Duodenal mucosa (tissue), 2 donors: ENCODE measurements around the gene APPBP2.

Experiments used
- H3K27ac ChIP-seq: one replicate; pipeline ENCODE4 v1.7.0; 2013; ENCODE audit warnings: low read depth, low read length
- H3K27me3 ChIP-seq, 2 donors: one replicate each; pipeline ENCODE4 v1.7.0; 2013; ENCODE audit warnings: low read length in 2 of 2, control low read depth in 1 of 2; ENCODE audit not compliant: insufficient read depth in 2 of 2, control insufficient read depth in 1 of 2
- H3K36me3 ChIP-seq, 2 donors: one replicate each; pipeline ENCODE4 v1.7.0; 2013; ENCODE audit warnings: low read length in 2 of 2, control low read depth in 1 of 2; ENCODE audit not compliant: insufficient read depth in 2 of 2, control insufficient read depth in 1 of 2
- H3K4me1 ChIP-seq, 2 donors: one replicate each; pipeline ENCODE4 v1.7.0; 2013; ENCODE audit warnings: low read length in 2 of 2, control low read depth in 1 of 2; ENCODE audit not compliant: insufficient read depth in 2 of 2, control insufficient read depth in 1 of 2
- H3K4me3 ChIP-seq, 2 donors: one replicate each; pipeline ENCODE4 v1.7.0; 2013; ENCODE audit warnings: low read length in 2 of 2, low read depth in 1 of 2
- H3K9ac ChIP-seq, 2 donors: one replicate each; pipeline ENCODE4 v1.7.0; 2013; ENCODE audit warnings: low read length in 2 of 2, low read depth in 1 of 2
- H3K9me3 ChIP-seq, 2 donors: one replicate each; pipeline ENCODE4 v1.7.0; 2013; ENCODE audit warnings: low read length in 2 of 2, control low read depth in 1 of 2; ENCODE audit not compliant: control insufficient read depth in 1 of 2

APPBP2 gene

GRCh38 chr17:60406887-60407286 lies 119.2 kb downstream of the APPBP2 start:
- Histone ChIP-seq H3K4me3 (no peak overlapping the region), H3K9ac (no peak overlapping the region), H3K9me3 (no peaks in the 10 kb centered on the region), H3K36me3 (no peaks in the 10 kb centered on the region), H3K27me3 (no peaks in the 10 kb centered on the region), H3K27ac (no peak overlapping the region), H3K4me1 (no peaks in the 10 kb centered on the region)

- H3K4me3 ChIP-seq = no peak overlapping the region
- H3K27ac ChIP-seq = no peak overlapping the region
- H3K9me3 ChIP-seq = no peaks in the 10 kb centered on the region
- no peaks in the 10 kb centered on the region for H3K4me1 ChIP-seq
- no peak overlapping the region for H3K9ac ChIP-seq
- H3K27me3 ChIP-seq = no peaks in the 10 kb centered on the region
- no peaks in the 10 kb centered on the region for H3K36me3 ChIP-seq
Observed at GRCh38 chr17:60403962-60404361, 122.1 kb downstream of the APPBP2 start.

- H3K27ac ChIP-seq = no peak overlapping the region
- H3K36me3 ChIP-seq = no peaks in the 10 kb centered on the region
Observed at GRCh38 chr17:60403523-60403810, 122.6 kb downstream of the APPBP2 start.

GRCh38 chr17:60401819-60402218 lies 124.2 kb downstream of the APPBP2 start:
- H3K36me3 ChIP-seq = no peaks in the 10 kb centered on the region
- H3K9ac ChIP-seq = no peak overlapping the region
- H3K27ac ChIP-seq = no peak overlapping the region
- no peak overlapping the region for H3K4me3 ChIP-seq
- no peaks in the 10 kb centered on the region for H3K4me1 ChIP-seq
- no peaks in the 10 kb centered on the region for H3K27me3 ChIP-seq
- H3K9me3 ChIP-seq = no peaks in the 10 kb centered on the region

More at GRCh38 chr17:60403523-60403810, 122.6 kb downstream of the APPBP2 start:
- no peaks in the 10 kb centered on the region for H3K9me3 ChIP-seq
- H3K4me3 ChIP-seq = no peak overlapping the region
- H3K27me3 ChIP-seq = no peaks in the 10 kb centered on the region
- H3K9ac ChIP-seq = no peak overlapping the region
- H3K4me1 ChIP-seq = no peaks in the 10 kb centered on the region

GRCh38 chr17:60398227-60398959 lies 127.6 kb downstream of the APPBP2 start:
- Histone ChIP-seq H3K9me3 (no peaks in the 10 kb centered on the region), H3K4me3 (no peak overlapping the region), H3K4me1 (no peaks in the 10 kb centered on the region), H3K9ac (no peak overlapping the region), H3K36me3 (no peaks in the 10 kb centered on the region), H3K27me3 (no peaks in the 10 kb centered on the region), H3K27ac (no peak overlapping the region)

GRCh38 chr17:60396412-60396811 lies 129.6 kb downstream of the APPBP2 start:
- Histone ChIP-seq H3K4me1 (peaks cover 3 to 8% of the 10 kb centered on the region in 2 donors), H3K27ac (no peak overlapping the region), H3K4me3 (no peak overlapping the region), H3K27me3 (no peaks in the 10 kb centered on the region), H3K9ac (no peak overlapping the region), H3K36me3 (no peaks in the 10 kb centered on the region), H3K9me3 (no peaks in the 10 kb centered on the region)

- H3K27me3 ChIP-seq = no peaks in the 10 kb centered on the region
- H3K9me3 ChIP-seq = no peaks in the 10 kb centered on the region
- no peaks in the 10 kb centered on the region for H3K36me3 ChIP-seq
- no peak overlapping the region for H3K4me3 ChIP-seq
- no peak overlapping the region for H3K27ac ChIP-seq
- peaks cover 9 to 15% of the 10 kb centered on the region in 2 donors for H3K4me1 ChIP-seq
- H3K9ac ChIP-seq = no peak overlapping the region
Observed at GRCh38 chr17:60395508-60396065, 130.5 kb downstream of the APPBP2 start.

GRCh38 chr17:60393840-60394723 lies 132.0 kb downstream of the APPBP2 start:
- Histone ChIP-seq H3K9me3 (no peaks in the 10 kb centered on the region), H3K4me3 (no peak overlapping the region), H3K9ac (no peak overlapping the region), H3K36me3 (no peaks in the 10 kb centered on the region), H3K27ac (no peak overlapping the region), H3K27me3 (no peaks in the 10 kb centered on the region), H3K4me1 (peaks cover 16 to 22% of the 10 kb centered on the region in 2 donors)
